OCI-LY1 (cell line): Measurements from ENCODE around the gene SLC7A6OS.
A peak's percentile ranks its signal among the peaks of the same experiment; 100 is the strongest.

Experiments
- H2AFZ ChIP-seq: fragments of 200-600 bp; sonication (generic), shearing (Covaris generic); 2 replicates; pipeline ENCODE4 v1.6.0; 2014; ENCODE audit warnings: antibody characterized with exemption, mild to moderate bottlenecking, low read length
- H3F3A ChIP-seq: fragments of 200-600 bp; sonication (generic), shearing (Covaris generic); 2 replicates; pipeline ENCODE4 v1.6.0; 2014; ENCODE audit warnings: mild to moderate bottlenecking, antibody characterized with exemption, low read length, moderate library complexity; ENCODE audit not compliant: insufficient read depth
- H3K27ac ChIP-seq: fragments of 200-600 bp; sonication (generic); 2 replicates; pipeline ENCODE4 v1.5.1; 2014; ENCODE audit warnings: low read length, mixed run types, mild to moderate bottlenecking, low read depth; ENCODE audit not compliant: poor library complexity, severe bottlenecking
- H3K27me3 ChIP-seq: fragments of 200-600 bp; sonication (generic); 2 replicates; pipeline ENCODE4 v1.6.0; 2014; ENCODE audit warnings: antibody characterized with exemption, mild to moderate bottlenecking, low read length, moderate library complexity; ENCODE audit not compliant: insufficient read depth
- H3K36me3 ChIP-seq: fragments of 200-600 bp; sonication (generic); 2 replicates; pipeline ENCODE4 v1.6.1; 2014; ENCODE audit warnings: mild to moderate bottlenecking, antibody characterized with exemption, low read length, moderate library complexity, mixed read lengths; ENCODE audit not compliant: insufficient read depth
- H3K4me1 ChIP-seq: fragments of 200-600 bp; sonication (generic); 2 replicates; pipeline ENCODE4 v1.5.1; 2014; ENCODE audit warnings: mild to moderate bottlenecking, low read length, moderate library complexity; ENCODE audit not compliant: insufficient read depth, severe bottlenecking
- H3K4me2 ChIP-seq: fragments of 200-600 bp; sonication (generic), shearing (Covaris generic); 2 replicates; pipeline ENCODE4 v1.6.1; 2014; ENCODE audit warnings: low read length
- H3K4me3 ChIP-seq: fragments of 200-600 bp; sonication (generic); 2 replicates; pipeline ENCODE4 v1.5.1; 2014; ENCODE audit warnings: low read length, low read depth, mild to moderate bottlenecking, mixed read lengths; ENCODE audit not compliant: poor library complexity, severe bottlenecking
- H3K79me2 ChIP-seq: fragments of 200-600 bp; shearing (Covaris generic); 2 replicates; pipeline ENCODE4 v1.6.1; 2016; ENCODE audit warnings: mixed run types, low read length, mixed read lengths; ENCODE audit not compliant: insufficient read depth
- H3K9ac ChIP-seq: fragments of 200-600 bp; sonication (generic), shearing (Covaris generic); 2 replicates; pipeline ENCODE4 v1.6.1; 2014; ENCODE audit warnings: mild to moderate bottlenecking, low read length, mixed read lengths
- H3K9me2 ChIP-seq: fragments of 200-600 bp; sonication (generic), shearing (Covaris generic); 2 replicates; pipeline ENCODE4 v1.6.1; 2014; ENCODE audit warnings: low read depth, mild to moderate bottlenecking, low read length, mixed read lengths
- H3K9me3 ChIP-seq: fragments of 200-600 bp; shearing (Covaris generic); 2 replicates; pipeline ENCODE4 v1.6.1; 2014; ENCODE audit warnings: low read length, mixed read lengths
- H4K20me1 ChIP-seq: fragments of 200-600 bp; sonication (generic), shearing (Covaris generic); 2 replicates; pipeline ENCODE4 v1.6.0; 2016; ENCODE audit warnings: mild to moderate bottlenecking, low read length; ENCODE audit not compliant: insufficient read depth
- EZH2 ChIP-seq: fragments of 200-600 bp; sonication (generic), shearing (Covaris generic); IDR thresholded peaks from 2 replicates; pipeline ENCODE4 v1.8.0; 2017; ENCODE audit warnings: borderline replicate concordance, mixed run types, mild to moderate bottlenecking, antibody characterized with exemption, low read length, moderate library complexity, mixed read lengths
- TF ChIP-seq, protein P1 (sequence below): fragments of 200-600 bp; sonication (generic), shearing (Covaris generic); IDR thresholded peaks from 2 replicates; pipeline ENCODE4 v1.5.1; 2017; ENCODE audit warnings: mild to moderate bottlenecking, antibody characterized with exemption, low read length, moderate library complexity, mixed read lengths

Gene SLC7A6OS

DNA sequence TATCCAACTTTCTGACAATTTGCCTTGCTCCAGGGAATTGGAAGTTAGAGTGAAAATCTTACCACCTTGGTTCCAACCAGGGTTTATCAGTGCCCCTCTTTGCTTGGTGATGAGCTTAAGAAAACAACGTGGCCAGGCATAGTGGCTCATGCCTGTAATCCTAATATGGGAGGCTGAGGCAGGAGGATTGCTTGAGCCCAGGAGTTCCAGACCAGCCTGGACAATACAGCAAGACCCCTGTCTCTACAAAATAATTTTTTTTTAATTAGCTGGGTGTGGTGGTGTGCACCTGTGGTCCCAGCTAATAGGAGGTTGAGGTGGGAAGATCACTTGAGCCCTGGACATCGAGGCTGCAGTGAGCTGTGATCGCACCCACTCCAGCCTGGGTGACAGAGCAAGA, 25.1 kb downstream of the SLC7A6OS start:
- Histone ChIP-seq H3K79me2 (peaks cover 5% of the 10 kb centered on the region; the same call in 1 of the 2 replicates), H3K4me1 (peaks cover 85% of the 10 kb centered on the region), H3K27ac (peak overlapping the region; percentile 98)

GRCh38 chr16:68284847-68285246, 25.9 kb downstream of the SLC7A6OS start:
- TF ChIP-seq, protein P1, sequence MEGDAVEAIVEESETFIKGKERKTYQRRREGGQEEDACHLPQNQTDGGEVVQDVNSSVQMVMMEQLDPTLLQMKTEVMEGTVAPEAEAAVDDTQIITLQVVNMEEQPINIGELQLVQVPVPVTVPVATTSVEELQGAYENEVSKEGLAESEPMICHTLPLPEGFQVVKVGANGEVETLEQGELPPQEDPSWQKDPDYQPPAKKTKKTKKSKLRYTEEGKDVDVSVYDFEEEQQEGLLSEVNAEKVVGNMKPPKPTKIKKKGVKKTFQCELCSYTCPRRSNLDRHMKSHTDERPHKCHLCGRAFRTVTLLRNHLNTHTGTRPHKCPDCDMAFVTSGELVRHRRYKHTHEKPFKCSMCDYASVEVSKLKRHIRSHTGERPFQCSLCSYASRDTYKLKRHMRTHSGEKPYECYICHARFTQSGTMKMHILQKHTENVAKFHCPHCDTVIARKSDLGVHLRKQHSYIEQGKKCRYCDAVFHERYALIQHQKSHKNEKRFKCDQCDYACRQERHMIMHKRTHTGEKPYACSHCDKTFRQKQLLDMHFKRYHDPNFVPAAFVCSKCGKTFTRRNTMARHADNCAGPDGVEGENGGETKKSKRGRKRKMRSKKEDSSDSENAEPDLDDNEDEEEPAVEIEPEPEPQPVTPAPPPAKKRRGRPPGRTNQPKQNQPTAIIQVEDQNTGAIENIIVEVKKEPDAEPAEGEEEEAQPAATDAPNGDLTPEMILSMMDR: no peak
- TF ChIP-seq EZH2: no peak
- Histone ChIP-seq H3K79me2 (peaks cover 5% of the 10 kb centered on the region; the same call in 1 of the 2 replicates), H3K9me2 (no peaks in the 10 kb centered on the region), H3K36me3 (peaks cover 51% of the 10 kb centered on the region), H3K9ac (no peak overlapping the region; the same call in 1 of the 2 replicates), H4K20me1 (no peaks in the 10 kb centered on the region), H3K4me2 (peak overlapping the region; percentile 61), H3K27me3 (no peaks in the 10 kb centered on the region), H3F3A (peaks cover 16% of the 10 kb centered on the region; the same call in 1 of the 2 replicates), H3K4me1 (peaks cover 91% of the 10 kb centered on the region), H2AFZ (no peak overlapping the region), H3K4me3 (no peak overlapping the region), H3K27ac (peak overlapping the region; percentile 98), H3K9me3 (no peaks in the 10 kb centered on the region)

More for the DNA sequence above, 25.1 kb downstream of the SLC7A6OS start:
- no peaks in the 10 kb centered on the region for H4K20me1 ChIP-seq
- no peaks in the 10 kb centered on the region for H3K9me2 ChIP-seq
- no peak for TF ChIP-seq EZH2
- TF ChIP-seq, protein P1: no peak
- peak overlapping the region; percentile 35; the same call in 1 of the 2 replicates for H3K4me2 ChIP-seq
- H3K9ac ChIP-seq: no peak overlapping the region; the same call in 1 of the 2 replicates
- H3K27me3 ChIP-seq: no peaks in the 10 kb centered on the region
- no peak overlapping the region for H3K4me3 ChIP-seq
- H3K36me3 ChIP-seq: peaks cover 58% of the 10 kb centered on the region
- H3F3A ChIP-seq: peaks cover 16% of the 10 kb centered on the region; the same call in 1 of the 2 replicates
- H3K9me3 ChIP-seq: no peaks in the 10 kb centered on the region
- no peak overlapping the region for H2AFZ ChIP-seq

DNA sequence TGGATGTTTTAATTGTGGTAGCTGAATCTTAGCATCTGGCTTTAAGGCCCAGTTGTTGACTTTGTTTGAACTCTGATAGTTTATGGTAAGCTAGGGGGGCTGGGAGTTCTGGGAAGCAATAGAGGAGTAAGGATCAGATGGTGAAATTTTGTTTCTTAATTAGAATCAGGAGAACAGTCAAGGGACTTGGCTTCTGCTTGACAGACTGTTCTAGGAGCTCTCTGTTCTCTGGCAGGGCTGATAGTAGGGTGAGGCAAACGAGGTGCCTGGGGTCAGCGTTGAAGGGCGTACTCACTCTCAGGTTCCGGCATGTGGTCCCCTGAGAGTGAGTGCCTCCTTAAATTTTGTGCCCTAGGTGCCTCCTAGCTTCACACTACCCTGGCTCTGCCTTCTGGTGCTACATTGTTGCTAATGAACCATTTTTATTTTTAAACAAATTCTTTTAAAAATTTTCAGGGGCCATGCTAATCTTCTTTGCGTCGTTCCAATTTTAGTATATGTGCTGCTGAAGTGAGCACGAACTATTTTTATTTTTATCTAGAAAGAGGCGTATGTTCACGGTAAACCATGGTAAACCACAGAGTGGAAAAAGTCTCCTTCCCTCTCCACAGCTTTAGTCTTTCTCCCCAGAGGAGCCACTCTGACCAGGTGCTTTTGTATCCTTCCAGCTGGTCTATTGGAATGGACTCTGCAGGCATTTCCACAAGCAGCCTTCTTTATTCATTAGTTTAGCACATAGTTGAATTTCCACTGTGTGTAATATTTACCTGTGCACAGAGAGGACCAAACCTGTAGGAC, 26.7 kb downstream of the SLC7A6OS start:
- peaks cover 5% of the 10 kb centered on the region; the same call in 1 of the 2 replicates for H3K79me2 ChIP-seq
- peak overlapping the region; percentile 34 for H3K4me3 ChIP-seq
- no peak for TF ChIP-seq EZH2
- TF ChIP-seq, protein P1: no peak
- H3K4me2 ChIP-seq: peak overlapping the region; percentile 61
- no peak overlapping the region for H2AFZ ChIP-seq
- peak overlapping the region; percentile 61 for H3K9ac ChIP-seq
- peaks cover 91% of the 10 kb centered on the region for H3K4me1 ChIP-seq
- H3F3A ChIP-seq: peaks cover 16% of the 10 kb centered on the region; the same call in 1 of the 2 replicates
- no peaks in the 10 kb centered on the region for H4K20me1 ChIP-seq
- H3K9me2 ChIP-seq: no peaks in the 10 kb centered on the region
- H3K9me3 ChIP-seq: no peaks in the 10 kb centered on the region
- peak overlapping the region; percentile 98 for H3K27ac ChIP-seq
- peaks cover 53% of the 10 kb centered on the region for H3K36me3 ChIP-seq
- no peaks in the 10 kb centered on the region for H3K27me3 ChIP-seq
